Stimulated activated naive CD8-positive, alpha-beta T cell treated with anti-CD3 and anti-CD28 coated beads, Interleukin-15, Interleukin-2, amounts not matched to agents 100 U/mL and 50 U/mL, for 24 hours (primary cell): ENCODE results near the gene FAM240B.

ENCODE experiments used
- ATAC-seq: fragments of 150-1000 bp; cut with Tn5 transposase; one replicate; pipeline ENCODE4 v1.10.0; 2021
- DNase-seq: peaks from one replicate; pipeline ENCODE4 v3.0.0; 2021

The FAM240B gene

GRCh38 chr9:38720083-38720745 is at the start of gene FAM240B:
TSS of gene FAM240B (minus strand) at chr9:38720133. CDS start at chr9:38703999, 16,134 bp downstream.
- ATAC-seq (no peak), DNase-seq (no peak)

GRCh38 chr9:38768351-38768761 is 48.4 kb upstream of the FAM240B start:
- DNase-seq (no peak), ATAC-seq (no peak)

GRCh38 chr9:38765101-38765500 is 45.2 kb upstream of the FAM240B start:
- no peak for DNase-seq
- ATAC-seq, result no peak

- no peak for DNase-seq
- no peak for ATAC-seq
These were observed 42.1 kb upstream of the FAM240B start for GRCh38 chr9:38761999-38762398.

GRCh38 chr9:38761339-38761738 is 41.4 kb upstream of the FAM240B start:
- DNase-seq (no peak), ATAC-seq (no peak)

- ATAC-seq (no peak), DNase-seq (no peak)
These were observed 36.8 kb upstream of the FAM240B start for GRCh38 chr9:38756702-38757101.

- DNase-seq (no peak), ATAC-seq (no peak)
These were observed 28.0 kb upstream of the FAM240B start for GRCh38 chr9:38747941-38748340.

- DNase-seq, result no peak
- no peak for ATAC-seq
These were observed 27.1 kb upstream of the FAM240B start for GRCh38 chr9:38747067-38747466.

- ATAC-seq, result no peak
- DNase-seq, result no peak
These were observed 26.4 kb upstream of the FAM240B start for GRCh38 chr9:38746303-38746702.

- ATAC-seq, result no peak
These were observed 24.6 kb upstream of the FAM240B start for GRCh38 chr9:38744484-38744883.

GRCh38 chr9:38737246-38737645 is 17.3 kb upstream of the FAM240B start:
- no peak for ATAC-seq
- no peak for DNase-seq

More at GRCh38 chr9:38744484-38744883, 24.6 kb upstream of the FAM240B start:
- DNase-seq, result no peak

- ATAC-seq (no peak), DNase-seq (no peak)
These were observed 14.9 kb upstream of the FAM240B start for GRCh38 chr9:38734831-38735230.

- DNase-seq (no peak), ATAC-seq (no peak)
These were observed 13.6 kb upstream of the FAM240B start for GRCh38 chr9:38733503-38733902.

- no peak for ATAC-seq
- no peak for DNase-seq
These were observed 13.0 kb upstream of the FAM240B start for GRCh38 chr9:38732885-38733284.

GRCh38 chr9:38727497-38728001 is 7.6 kb upstream of the FAM240B start:
- ATAC-seq (no peak), DNase-seq (no peak)

GRCh38 chr9:38724754-38725153 is 4.8 kb upstream of the FAM240B start:
- DNase-seq (no peak), ATAC-seq (no peak)

- DNase-seq (no peak), ATAC-seq (no peak)
These were observed 1.8 kb downstream of the FAM240B start for GRCh38 chr9:38718148-38718547.

- DNase-seq, result no peak
- no peak for ATAC-seq
These were observed 4.2 kb downstream of the FAM240B start for GRCh38 chr9:38715684-38716083.

- ATAC-seq, result no peak
These were observed 6.5 kb downstream of the FAM240B start for GRCh38 chr9:38713426-38713825.

GRCh38 chr9:38708759-38709158 is 11.2 kb downstream of the FAM240B start:
- ATAC-seq (no peak), DNase-seq (no peak)

More at GRCh38 chr9:38713426-38713825, 6.5 kb downstream of the FAM240B start:
- DNase-seq, result no peak

GRCh38 chr9:38707885-38708637 is 11.9 kb downstream of the FAM240B start:
- DNase-seq (no peak), ATAC-seq (no peak)

GRCh38 chr9:38706493-38706892 is 13.4 kb downstream of the FAM240B start:
- no peak for ATAC-seq
- no peak for DNase-seq

- DNase-seq, result no peak
- ATAC-seq, result no peak
These were observed 14.0 kb downstream of the FAM240B start for GRCh38 chr9:38705917-38706316.

- ATAC-seq, result no peak
- DNase-seq, result no peak
These were observed 19.2 kb downstream of the FAM240B start for GRCh38 chr9:38700695-38701094.
